ENCODE results near the gene SP5.
"Not testable (repeated sequence)": the region's sequence is repeated elsewhere in the genome, so short reads cannot be mapped to it uniquely, and the experiment has no call there.

Gene SP5

DNA sequence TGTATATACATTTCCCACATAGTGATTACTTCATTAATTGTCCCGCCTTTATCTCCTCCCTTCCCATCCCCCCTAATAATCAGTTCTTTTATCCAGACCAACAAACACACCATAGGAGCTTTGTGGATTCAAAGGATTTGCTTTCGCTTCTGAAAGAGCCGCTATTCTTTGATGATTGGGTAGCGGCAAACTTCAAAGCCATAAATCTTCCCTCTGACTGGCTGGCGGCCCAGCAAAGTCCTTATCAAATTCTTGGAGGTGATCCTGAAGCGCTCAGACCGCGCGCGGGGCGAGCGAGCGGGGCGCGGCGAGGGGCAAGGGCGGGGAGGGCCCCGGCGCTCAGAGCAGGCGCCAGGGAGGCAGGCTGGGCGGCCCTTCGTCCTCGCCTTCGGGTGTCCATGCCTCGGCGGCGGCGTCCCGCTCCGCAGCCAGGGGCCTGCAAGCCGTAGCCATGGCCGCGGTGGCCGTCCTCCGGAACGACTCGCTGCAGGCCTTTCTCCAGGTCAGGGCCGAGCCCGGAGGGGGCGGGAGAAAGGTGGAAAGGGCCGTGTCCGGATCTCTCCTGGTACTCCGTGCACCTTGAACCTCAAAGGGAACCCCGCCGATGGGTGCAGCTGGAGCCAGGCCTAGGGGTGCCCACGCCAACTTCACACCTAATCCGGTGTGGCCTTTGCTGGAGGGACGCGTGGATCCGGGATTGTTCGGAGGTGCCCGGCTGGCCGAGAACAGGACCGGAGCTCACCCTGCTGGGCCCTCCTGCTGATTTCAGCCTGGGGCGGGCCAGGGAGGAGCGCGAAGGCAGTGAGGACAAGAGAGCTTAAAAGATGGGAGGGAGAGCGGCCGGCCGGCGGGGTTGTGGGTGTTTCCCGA, at the start of gene SP5:
SP5 (plus strand) TSS at position 276 of the 870 bp plus-strand sequence; CDS start at position 452, 176 bp downstream.
- no peak for TF ChIP-seq CTCF (conservative IDR thresholded peaks at IDR 0.05; ENCODE audit: low read depth, low read length)
- H3K4me3 ChIP-seq (ENCODE audit: low read length) = peak within 1 kb of the TSS; percentile 26
- DNase-seq (ENCODE audit: low read depth) = no peak

- no peak for DNase-seq (ENCODE audit: low read depth)
- TF ChIP-seq CTCF (conservative IDR thresholded peaks at IDR 0.05; ENCODE audit: low read depth, low read length) = no peak
- H3K4me3 ChIP-seq (ENCODE audit: low read length) = no peak overlapping the region
Observed at GRCh38 chr2:170665743-170666142, 49.4 kb upstream of the SP5 start.

- no peak overlapping the region for H3K4me3 ChIP-seq (ENCODE audit: low read length)
- DNase-seq (ENCODE audit: low read depth) = no peak
- no peak for TF ChIP-seq CTCF (conservative IDR thresholded peaks at IDR 0.05; ENCODE audit: low read depth, low read length)
Observed at GRCh38 chr2:170669909-170670308, 45.2 kb upstream of the SP5 start.

DNA sequence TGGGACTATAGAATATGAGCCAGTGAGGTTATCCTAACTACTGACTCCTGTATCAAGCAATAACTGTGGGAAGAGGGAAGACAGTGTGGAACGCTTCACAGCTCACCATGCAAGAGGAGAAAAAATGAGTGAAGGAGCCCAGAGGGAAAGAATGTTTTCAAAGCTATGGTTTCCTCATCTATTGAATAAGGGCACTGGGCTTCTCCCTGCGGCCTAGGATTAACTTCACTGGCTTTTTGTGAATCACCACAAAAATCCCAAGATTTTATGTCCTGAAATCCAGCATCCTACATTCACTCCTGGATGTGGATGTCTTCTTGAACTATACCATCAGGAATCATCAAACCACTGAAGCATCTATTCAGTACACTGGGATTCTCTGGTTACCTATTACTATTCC, 44.5 kb upstream of the SP5 start:
- TF ChIP-seq CTCF (conservative IDR thresholded peaks at IDR 0.05; ENCODE audit: low read depth, low read length) = no peak
- DNase-seq (ENCODE audit: low read depth) = no peak
- no peak overlapping the region for H3K4me3 ChIP-seq (ENCODE audit: low read length)

- no peak overlapping the region for H3K4me3 ChIP-seq (ENCODE audit: low read length)
- no peak for TF ChIP-seq CTCF (conservative IDR thresholded peaks at IDR 0.05; ENCODE audit: low read depth, low read length)
Observed at GRCh38 chr2:170671079-170671478, 44.1 kb upstream of the SP5 start.

GRCh38 chr2:170674282-170674681, 40.9 kb upstream of the SP5 start:
- not testable (repeated sequence) for H3K4me3 ChIP-seq (ENCODE audit: low read length); DNase-seq (ENCODE audit: low read depth)

More at GRCh38 chr2:170671079-170671478, 44.1 kb upstream of the SP5 start:
- DNase-seq (ENCODE audit: low read depth) = no peak

DNA sequence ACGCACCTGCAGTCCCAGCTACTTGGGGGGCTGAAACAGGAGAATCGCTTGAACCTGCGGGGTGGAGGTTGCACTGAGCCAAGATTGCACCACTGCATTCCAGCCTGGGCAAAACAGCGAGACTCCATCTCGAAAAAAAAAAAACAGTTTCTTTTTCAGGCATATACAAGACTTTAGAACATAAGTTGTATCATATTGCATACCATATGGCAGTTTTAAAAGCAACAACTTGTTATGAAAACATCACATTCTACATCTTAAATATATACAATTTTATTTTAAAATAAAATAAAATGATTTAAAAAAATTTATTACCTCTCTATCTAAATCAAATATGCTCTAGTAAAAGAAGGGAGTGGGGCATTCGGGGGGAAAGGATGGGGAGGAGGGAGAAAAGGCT, 39.4 kb upstream of the SP5 start:
- DNase-seq (ENCODE audit: low read depth) = no peak
- TF ChIP-seq CTCF (conservative IDR thresholded peaks at IDR 0.05; ENCODE audit: low read depth, low read length) = no peak
- H3K4me3 ChIP-seq (ENCODE audit: low read length) = no peak overlapping the region

Measured in retinal pigment epithelial cell (primary cell).